NCI-H2227 treated with DMSO at 0.1 percent for 48 hours (cell line): Measurements from ENCODE around the gene BRPF1.
A peak's percentile ranks its signal among the peaks of the same experiment; 100 is the strongest.

Experiments used
- DNase-seq: peaks from one replicate; lab custom pipeline; 2025; lab: John Stamatoyannopoulos, UW

The BRPF1 gene

DNA sequence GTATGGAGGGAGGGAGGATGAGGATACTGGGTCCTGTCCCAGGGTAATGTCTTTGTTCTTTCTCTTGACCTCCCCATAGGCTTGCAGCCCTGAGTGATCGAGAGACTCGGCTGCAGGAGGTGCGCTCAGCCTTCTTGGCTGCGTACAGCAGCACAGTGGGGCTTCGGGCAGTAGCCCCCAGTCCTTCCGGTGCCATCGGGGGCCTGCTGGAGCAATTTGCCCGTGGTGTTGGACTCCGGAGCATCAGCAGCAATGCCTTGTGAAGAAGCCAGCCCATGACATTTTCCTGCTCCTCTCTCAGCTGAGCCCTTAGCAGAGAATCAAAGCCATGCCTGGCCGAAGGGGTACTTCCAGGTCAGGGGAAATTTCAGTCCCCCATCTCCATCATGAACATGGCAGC lies 29.8 kb upstream of the BRPF1 start:
- no peak for DNase-seq

DNA sequence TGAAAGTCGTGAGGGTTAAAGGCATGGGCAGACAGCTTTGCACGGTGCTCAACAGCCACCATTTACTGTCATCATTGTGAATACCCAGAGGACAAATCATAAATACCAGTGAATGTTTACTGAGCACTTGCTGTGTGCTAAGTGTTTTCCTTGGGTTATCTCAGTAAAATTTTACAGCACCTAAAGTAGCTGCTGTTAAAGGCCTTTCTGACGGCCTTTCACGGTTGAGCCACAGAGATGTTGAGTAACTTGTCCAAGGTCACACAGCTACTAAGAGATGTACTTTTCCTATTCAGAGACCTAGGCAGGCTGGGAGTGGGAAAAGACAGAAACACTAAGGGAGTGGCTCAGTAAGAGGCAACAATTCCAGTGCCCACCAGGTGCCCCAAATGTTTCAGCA lies 28.3 kb upstream of the BRPF1 start:
- DNase-seq = no peak

DNA sequence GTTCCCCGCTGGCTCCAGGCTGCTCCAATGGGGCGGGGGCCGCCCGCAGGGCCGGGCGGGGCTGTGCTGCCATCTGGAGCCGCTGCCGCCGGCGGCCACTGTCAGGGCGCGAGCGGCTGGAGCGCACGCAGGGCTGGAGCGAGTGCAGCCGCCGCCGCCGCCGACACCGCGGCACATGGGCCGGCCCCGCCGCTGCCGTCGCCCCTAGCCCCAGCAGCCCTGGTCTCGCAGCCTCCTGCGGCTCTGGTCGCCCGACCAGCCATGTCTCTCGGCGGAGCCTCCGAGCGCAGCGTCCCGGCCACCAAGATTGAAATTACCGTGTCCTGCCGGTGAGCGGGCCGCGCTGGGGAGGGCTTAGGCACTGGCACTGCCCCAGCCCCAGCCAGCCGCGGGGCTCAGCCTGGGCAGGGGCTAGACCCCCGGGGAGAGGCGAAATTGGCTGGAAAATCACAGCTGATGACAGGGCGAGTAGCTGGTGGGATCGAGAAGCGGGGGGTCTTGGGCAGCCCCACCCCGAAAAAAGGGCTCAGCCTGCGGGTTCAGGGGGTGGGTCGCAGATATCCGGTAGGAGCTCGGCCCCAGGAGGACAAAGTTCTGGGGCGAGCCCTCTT lies 27.7 kb upstream of the BRPF1 start, which contains the start of gene CPNE9:
CPNE9 (plus strand) TSS at position 98 of the 611 bp plus-strand sequence; CDS start at position 262, 164 bp downstream.
- DNase-seq = no peak

DNA sequence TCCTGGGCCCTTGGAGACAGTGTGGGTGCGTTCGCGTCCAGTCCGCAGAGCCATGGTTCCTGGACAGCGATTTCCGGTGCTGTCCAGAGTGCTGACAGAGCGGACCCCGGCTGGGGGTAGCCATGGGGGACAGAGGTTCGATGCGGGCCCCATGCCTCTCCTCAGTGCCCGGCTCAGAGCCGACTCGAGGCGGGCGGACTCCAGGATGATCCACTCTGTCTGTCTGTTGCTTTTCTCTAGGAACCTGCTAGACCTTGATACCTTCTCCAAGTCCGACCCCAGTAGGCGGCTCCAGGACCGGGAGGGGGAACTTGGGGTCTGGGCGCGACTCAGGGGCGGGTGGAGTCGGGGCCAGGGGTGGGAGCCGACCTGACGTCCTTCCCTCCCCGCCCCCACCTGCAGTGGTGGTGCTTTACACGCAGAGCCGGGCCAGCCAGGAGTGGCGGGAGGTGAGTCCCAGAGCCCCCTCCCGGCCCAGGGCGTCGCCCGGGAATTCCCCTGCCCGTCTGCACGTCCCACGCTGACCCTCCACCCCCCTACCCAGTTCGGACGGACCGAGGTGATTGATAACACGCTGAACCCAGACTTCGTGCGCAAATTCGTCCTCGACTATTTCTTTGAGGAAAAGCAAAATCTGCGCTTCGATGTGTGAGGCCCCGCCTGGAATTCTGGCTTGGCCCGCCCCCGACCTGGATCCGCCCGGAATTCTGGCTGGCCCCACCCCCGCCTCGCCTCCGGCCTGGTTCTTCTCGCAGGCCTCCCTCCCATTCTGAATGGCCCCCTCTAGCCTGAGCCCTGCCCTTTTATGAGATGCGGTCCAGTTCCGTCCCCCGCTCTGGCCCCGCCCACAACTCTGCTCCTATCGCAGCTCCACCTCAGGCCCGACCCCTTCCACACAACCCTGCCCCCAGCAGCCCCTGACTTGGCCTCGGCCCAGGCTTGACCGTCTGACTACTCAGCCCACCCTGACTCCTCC lies 26.9 kb upstream of the BRPF1 start:
- DNase-seq = peak; percentile 58

DNA sequence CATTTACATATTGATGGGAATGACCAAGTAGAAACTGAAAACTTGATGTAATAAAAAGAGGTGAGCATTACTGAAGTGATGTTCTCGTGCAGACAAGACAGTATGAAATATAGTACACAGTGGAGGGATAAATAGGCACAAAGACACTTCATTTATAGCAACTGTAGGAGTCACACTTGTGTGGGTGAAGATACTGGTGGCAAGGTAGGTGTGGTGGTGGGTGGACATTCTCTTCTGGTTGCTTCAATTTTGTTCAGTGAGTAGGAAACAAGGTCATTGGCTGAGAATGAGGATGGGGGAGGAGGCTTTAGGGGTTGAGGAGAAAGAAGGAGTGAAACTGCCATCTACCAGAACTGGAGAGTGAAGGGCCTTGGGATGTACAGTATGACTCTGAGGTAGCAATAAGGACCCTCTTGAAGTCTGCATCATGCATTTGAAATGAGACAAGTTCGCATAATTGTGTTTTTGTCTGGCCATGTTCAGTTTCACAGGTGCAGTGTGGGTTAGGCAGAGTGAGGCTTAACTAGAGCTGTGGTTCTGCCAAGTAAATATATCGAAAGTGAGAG lies 21.3 kb upstream of the BRPF1 start:
- no peak for DNase-seq

DNA sequence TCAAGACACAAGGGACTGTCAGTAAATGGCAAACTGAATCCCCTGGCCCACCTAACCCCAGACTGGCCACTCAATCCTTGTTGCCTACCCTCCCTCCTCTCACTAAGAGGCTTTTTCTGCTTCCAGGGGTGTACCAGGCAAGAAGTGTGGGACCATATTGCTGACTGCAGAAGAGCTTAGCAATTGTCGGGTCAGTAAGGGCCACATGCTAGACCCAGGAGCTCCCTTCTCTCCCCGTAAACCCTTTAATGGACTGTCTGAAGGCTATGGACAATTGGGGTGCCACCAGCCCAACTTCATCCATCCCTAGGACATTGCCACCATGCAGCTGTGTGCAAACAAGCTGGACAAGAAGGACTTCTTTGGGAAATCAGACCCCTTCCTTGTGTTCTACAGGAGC lies 19.1 kb upstream of the BRPF1 start:
- DNase-seq = no peak

DNA sequence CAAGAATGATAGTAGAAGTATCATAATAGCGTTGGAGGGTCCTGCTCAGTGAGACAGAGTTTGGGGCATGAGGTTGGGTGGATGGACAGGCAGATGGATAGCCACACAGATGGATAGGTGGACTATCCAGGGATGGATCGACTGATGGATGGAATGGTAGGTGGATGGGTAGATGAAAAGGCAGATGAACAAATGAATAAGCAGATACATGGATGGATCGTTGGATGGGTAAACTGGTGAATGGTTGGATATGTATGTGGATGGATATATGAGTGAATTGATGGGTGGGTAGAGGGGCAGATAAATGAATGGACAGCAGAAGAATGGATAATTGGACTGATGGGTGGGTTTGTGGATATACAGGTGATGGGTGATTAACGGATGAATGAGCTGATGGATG lies 18.4 kb upstream of the BRPF1 start:
- DNase-seq = no peak

DNA sequence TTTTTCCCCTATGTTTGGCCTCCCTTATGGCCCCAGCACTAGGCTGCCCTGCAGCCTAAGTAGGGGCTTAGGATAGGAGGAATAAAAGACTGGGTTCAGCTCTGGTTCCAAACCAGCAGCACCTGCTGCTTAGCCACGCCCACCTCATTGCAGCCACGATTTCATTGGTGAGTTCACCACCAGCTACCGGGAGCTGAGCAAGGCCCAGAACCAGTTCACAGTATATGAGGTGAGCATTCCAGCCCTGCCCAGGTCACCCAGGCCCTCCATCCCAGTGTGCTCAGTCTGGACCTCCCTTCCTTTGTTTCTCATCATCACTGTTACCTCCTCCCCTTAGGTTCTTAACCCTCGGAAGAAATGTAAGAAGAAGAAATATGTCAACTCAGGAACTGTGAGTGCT lies 16.4 kb upstream of the BRPF1 start:
- DNase-seq = no peak

DNA sequence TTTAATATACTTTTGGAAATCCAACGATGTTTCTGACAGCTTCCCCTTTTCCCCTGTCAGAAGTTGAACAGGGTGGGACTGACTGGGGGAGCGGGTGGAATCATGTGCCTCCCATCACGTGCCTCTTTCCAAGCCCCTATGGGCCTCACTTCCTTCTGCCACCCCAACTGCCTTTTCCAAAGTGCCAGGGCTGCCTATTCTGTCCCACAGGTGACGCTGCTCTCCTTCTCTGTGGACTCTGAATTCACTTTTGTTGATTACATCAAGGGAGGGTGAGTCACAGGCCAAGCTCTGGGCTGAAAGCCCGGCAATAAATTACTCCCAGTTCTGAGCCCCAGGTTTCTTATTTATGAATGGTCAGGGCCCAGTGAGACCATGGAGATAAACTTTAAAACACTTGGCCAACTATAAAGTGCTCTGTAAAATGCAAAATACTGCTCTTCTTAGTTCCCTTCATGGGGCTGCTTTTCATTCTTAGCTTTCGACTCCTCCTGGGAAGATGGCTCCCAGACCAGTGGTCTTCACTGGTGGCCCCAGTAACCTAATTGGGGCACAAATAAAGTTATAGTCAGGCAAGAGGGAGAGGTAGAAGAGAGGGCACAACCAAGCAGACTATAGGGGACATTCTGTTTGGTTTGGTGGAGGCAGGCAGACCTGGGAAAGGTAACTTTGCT lies 15.6 kb upstream of the BRPF1 start:
- DNase-seq = no peak

DNA sequence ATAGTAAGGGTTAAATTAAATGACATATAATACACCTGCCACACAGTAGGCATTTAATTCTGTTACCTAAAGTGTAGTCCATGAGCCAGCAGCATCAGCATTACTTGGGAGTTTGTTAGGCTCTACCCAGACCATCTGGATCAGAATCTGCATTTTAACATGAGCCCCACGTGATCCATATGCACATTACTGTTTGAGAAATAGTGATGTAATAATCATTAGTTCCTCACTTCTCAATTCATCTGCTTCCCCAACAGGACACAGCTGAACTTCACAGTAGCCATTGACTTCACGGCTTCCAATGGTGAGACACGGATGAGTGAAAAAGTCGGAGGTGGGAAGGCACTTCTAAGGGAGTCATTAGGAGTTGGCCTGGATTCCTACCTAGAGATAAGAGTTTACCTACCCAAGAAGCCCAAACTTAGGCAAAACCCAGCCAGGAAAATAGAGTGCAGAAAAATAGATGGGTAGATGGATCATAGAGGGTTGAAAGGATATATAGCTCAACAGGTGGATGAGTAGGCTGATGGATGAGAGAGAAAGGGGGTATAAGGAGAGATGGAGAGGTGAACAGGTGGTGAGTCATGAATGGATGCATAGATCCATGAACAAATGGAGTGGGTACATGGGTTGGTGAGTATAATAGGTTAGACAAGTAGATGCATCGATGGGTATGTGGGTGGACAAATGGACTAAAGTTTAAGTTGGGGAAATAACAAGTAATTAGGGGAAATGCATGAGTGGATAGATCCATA lies 14.6 kb upstream of the BRPF1 start:
- no peak for DNase-seq

DNA sequence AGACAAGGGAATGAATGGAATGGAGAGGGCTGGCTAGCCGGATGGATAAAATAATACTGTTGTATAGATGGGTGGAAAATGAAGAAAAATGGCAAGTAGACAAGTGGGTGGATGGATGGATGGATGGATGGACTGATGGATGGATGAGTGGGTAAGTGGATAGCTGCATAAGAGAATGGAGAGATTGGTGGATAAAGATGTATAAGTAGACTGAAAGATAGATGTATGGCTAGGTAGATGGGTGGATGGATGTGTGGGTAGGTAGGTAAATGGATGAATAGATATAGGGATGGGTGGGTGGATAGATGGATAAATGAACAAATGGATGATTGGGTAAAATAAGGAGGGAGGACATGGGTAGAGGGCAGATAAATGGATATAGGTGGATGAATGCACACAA lies 14.0 kb upstream of the BRPF1 start:
- DNase-seq = no peak

DNA sequence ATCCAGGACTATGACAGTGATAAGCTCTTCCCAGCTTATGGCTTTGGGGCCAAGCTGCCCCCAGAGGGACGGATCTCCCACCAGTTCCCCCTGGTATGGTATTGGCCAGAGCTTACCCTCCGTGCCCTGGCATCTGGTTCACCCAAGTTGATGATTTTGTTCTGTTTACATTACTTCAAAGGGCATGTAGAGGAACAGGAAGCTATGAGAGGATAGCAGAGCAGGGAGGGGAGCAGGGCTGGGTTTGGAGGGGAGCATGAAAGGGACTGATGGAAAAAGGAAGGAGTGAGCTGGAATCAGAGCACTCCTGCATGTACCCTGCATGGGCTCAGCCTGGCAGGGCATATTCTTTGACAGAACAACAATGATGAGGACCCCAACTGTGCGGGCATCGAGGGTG lies 13.4 kb upstream of the BRPF1 start:
- DNase-seq = no peak

DNA sequence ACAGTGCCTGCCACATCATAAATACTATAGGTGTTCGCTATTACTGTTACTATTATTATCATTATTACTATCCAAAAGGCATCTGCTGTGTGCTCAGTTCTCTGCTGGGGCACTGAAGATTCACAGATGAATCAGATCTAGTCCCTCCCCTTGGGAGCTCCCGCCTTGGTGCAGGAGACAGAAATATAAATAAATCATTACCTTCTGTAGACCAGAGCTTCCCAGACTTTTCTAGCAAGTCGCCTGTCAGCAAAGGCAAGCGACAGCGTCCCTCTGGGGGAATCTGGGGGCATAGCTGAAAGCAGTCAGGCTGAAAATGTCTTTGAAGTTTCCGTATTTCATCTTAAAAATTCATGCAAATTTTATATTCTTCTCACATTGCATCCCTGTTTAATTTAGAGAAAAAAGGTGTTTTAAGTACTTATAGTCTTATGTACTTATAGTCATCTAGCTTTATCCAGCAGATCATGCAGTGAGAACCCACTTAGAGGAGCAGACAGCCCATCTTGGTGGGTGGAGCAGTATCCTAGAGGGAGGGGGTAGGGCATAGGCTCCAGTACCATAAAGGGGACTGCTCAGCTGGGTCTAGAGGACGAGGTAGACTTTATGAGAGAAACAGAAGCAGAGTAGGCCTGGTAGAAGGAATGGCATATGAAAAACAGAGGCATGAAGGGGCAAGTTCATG lies 10.4 kb upstream of the BRPF1 start:
- DNase-seq = peak; percentile 45

DNA sequence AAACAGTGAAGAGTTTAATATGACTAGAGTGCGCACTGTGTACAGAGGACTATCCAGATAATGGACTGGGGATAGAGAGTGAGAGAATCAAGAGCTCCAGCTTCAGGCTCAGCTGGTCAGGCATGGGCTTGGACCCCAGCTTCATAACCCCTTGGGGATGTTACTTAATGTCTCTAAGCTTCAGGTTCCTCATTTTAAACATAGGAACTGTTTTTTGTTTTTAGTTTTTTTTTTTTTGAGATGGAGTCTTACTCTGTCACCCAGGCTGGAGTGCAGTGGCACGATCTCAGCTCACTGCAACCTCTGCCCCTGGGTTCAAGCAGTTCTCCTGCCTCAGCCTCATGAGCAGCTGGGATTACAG lies 9.9 kb upstream of the BRPF1 start:
- DNase-seq = no peak

DNA sequence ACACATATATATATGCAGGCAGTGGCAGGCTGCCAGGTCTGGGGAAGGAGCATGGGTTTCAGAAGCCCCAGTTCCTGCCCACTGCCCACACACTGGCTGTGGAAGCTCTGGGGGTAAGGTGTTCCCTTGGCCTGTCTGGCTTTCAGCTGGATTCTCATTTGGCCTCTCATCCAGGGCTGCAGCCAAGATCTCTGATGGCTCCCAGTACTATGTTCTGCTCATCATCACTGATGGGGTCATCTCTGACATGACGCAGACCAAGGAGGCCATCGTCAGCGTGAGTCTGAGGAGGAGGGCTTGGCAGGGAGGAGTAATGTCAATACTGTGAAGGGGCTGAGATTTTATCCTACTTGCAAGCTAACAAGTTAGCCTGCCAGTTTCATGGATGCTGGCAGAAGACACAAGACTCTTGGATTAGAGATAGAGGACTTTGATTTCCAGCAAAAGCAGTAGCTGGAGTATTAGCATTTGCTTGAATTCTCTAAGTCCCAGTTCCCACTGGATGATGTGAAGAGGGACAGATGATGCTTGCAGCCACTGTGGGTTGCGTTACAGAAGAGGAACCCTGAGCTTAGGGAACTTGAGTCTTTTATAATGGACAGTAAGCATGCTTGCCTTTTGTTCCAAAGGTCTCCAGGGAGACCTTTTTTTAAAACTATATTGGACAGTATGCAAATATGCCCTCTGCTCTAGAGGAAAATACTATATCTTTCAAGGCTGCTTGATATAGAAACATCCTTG lies 5.6 kb upstream of the BRPF1 start:
- DNase-seq = no peak

DNA sequence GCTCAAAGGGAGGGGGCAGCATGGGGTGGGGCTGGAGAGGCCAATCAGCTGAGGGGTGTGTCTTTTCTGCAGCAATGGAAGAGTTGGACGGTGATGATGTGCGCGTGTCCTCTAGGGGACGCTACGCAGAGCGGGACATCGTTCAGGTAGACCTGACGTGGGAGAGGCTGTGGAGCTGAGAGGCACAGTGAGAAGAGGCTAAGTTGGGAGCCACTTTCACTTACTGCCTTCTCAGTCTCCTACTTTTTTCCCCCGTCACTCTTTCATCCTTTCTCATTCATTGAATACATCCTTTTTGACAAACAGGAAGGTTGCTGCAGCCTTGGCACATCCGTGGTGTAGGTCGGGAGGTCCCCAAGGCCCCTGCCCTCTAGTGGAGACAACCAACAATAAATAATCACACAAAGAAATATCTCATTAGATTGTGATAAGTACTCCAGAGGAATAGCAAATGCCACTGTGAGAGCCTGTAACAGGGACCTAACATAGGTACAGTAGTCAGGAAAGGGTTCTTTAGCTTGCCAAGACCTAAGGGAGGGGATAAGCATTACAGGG lies 4.4 kb upstream of the BRPF1 start:
- no peak for DNase-seq

DNA sequence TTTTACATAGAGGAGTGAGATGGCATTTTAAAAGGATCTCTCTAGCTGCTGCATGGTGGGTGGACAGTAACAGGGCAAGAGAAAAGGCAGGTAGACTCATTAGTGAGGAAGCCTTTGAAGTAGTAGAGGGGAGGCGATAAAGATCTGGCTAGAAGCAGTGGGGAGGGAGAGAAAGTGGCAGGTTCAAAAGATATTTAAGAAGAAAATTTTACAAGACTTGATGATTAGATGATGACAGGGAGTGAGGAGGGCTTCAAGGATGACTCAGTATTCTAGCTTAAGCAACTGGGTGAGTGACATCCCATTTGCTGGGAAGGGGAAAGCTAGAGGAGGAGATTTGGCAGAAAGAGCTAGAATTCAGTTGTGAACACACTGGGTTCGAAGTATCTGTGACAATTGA lies 3.8 kb upstream of the BRPF1 start:
- DNase-seq = no peak

DNA sequence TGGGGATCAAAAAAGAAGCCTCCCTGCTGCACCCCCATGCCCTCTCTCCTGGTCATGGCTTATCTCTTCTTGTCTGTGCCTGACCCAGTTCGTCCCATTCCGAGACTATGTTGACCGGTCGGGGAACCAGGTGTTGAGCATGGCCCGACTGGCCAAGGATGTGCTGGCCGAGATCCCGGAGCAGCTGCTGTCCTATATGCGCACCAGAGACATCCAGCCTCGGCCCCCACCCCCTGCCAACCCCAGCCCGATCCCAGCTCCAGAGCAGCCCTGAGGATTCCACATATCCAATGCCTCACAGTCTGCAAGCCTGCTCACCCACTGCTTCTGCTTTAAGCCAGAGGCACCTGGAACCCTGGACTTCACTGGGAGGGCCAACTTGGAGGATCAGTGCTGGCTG lies 2.1 kb upstream of the BRPF1 start:
- DNase-seq = no peak

DNA sequence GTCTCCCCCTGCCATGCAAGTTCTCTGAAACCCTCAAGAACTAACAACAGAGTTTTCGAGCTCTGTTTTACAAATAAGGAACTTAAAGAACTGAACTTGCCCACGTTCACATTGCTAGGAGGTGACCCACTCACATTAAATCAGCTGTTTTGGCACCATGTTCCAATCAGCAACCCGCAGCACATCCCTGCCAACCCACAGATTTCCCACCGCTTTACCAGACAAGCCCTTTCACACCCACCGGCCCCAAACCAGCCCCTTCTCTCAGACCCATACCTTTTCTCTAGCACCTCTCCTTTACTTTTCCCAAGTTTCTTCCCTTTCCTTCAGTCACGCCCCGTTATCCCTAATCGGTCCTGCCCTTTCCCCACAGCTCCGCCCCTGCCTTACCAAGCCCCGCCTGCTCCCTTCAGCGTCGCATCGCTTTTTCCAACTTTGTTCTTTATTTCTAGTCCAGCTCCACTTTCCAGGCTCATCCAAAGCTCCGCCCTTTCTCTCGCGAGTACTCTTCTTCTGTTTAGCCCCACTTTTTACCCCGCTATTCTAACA lies 804 bp upstream of the BRPF1 start:
- DNase-seq = no peak
